ENCODE results near the gene MAD2L1. TPM values are rescaled to one million over a fixed set of nuclear protein-coding genes. Genes with fewer than 3 reads are reported as not detected.
A peak's percentile ranks its signal among the peaks of the same experiment; 100 is the strongest.

Gene MAD2L1
- total RNA-seq, 1 donor from 2014 or later: 3.4 TPM

DNA sequence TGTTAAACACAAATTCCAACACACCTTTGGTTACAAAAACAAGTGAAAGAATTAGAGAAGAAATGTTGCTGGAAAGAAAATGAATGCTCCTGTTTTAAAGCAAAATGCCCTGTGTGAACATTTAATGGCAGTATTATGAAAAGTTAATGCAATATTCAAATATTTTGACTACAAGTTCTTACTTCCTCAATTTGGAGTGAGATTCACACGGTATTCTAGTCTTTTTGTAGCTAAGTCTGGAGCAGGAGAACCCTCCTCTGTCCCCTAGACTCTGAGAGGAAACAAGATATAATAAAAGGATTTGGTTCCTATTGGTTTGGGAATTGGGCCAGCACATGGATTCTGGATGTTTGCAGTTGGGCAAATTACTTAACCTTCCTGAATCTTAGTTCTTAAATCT, 12.7 kb downstream of the MAD2L1 start:
- ChIA-PET CTCF (interaction anchor here (1.5 to 3.7 kb wide), 3 partner anchors 425 to 740 kb away, joined by 3 to 11 read pairs (median 4); partner anchors contain the start of gene PDE5A), POLR2A (no interaction called here)
- TF ChIP-seq, protein P1, sequence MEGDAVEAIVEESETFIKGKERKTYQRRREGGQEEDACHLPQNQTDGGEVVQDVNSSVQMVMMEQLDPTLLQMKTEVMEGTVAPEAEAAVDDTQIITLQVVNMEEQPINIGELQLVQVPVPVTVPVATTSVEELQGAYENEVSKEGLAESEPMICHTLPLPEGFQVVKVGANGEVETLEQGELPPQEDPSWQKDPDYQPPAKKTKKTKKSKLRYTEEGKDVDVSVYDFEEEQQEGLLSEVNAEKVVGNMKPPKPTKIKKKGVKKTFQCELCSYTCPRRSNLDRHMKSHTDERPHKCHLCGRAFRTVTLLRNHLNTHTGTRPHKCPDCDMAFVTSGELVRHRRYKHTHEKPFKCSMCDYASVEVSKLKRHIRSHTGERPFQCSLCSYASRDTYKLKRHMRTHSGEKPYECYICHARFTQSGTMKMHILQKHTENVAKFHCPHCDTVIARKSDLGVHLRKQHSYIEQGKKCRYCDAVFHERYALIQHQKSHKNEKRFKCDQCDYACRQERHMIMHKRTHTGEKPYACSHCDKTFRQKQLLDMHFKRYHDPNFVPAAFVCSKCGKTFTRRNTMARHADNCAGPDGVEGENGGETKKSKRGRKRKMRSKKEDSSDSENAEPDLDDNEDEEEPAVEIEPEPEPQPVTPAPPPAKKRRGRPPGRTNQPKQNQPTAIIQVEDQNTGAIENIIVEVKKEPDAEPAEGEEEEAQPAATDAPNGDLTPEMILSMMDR (IDR thresholded peaks at IDR 0.05): no peak
- ATAC-seq (ENCODE audit: low read depth) (no peak), DNase-seq (no peak)
- H3K4me3 Mint-ChIP-seq: no peak overlapping the region
- H3K4me1 Mint-ChIP-seq: peaks cover 19% of the 10 kb centered on the region
- no peak overlapping the region for H3K27ac Mint-ChIP-seq
- H3K36me3 Mint-ChIP-seq (ENCODE audit: low read depth): no peaks in the 10 kb centered on the region
- intact Hi-C loops (cut with micrococcal nuclease): loop anchor here (5.0 kb wide), 2 partner anchors 1012 to 1777 kb away; no protein-coding TSS in a partner anchor
- no peaks in the 10 kb centered on the region for H3K9me3 Mint-ChIP-seq
- no peaks in the 10 kb centered on the region for H3K27me3 Mint-ChIP-seq

DNA sequence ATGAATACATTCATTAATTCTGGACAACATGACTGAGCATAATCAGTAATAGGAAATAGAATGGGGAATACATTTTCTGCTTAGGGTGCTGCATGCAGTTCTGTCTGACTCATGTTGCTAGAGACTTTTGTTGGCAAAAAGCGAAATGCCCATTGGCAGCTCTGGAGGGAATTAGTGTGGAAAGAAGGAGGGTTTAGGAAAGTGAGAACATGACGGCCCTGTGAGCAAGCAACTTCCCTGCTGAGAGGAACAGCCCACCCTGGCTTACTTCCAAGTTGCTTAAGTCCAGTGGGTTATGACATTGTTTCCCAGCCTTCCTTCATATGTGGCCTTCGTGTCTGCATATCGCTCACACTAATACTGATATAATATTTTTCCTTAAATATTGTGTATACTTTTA, 13.8 kb downstream of the MAD2L1 start:
- CTCF ChIA-PET: interaction anchor here (1.5 to 3.7 kb wide), 2 partner anchors 424 to 739 kb away, joined by 4 to 11 read pairs; partner anchors contain the start of gene PDE5A
- POLR2A ChIA-PET: no interaction called here
- Mint-ChIP-seq H3K27me3 (no peaks in the 10 kb centered on the region), H3K27ac (no peak overlapping the region), H3K4me3 (no peak overlapping the region), H3K4me1 (peaks cover 19% of the 10 kb centered on the region), H3K9me3 (no peaks in the 10 kb centered on the region), H3K36me3 (ENCODE audit: low read depth) (no peaks in the 10 kb centered on the region)
- DNase-seq (no peak), ATAC-seq (ENCODE audit: low read depth) (no peak)
- TF ChIP-seq, protein P1 (IDR thresholded peaks at IDR 0.05): no peak
- intact Hi-C loops (cut with micrococcal nuclease): loop anchor here (5.0 kb wide), 2 partner anchors 1011 to 1776 kb away; no protein-coding TSS in a partner anchor

DNA sequence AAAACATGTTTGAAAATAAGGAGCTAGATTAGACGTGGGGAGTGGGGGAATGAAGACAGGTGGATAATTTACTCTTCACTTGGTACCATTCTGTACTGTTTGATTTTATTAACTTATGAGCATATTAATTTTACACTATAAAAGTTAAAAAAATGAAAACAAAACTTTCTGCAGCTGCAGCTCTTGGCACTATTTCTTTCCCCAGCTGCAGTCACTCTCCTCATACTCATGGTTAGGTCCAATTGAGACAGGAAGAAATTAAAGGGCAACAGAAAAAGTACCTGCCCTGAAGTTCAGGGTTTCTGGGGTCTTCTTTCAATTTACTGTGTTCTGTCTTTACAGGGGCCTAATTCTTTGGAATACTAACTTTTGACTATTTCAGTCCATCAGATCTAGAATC, 15.4 kb downstream of the MAD2L1 start:
- Mint-ChIP-seq H3K4me1 (peaks cover 19% of the 10 kb centered on the region), H3K27me3 (no peaks in the 10 kb centered on the region), H3K9me3 (no peaks in the 10 kb centered on the region), H3K4me3 (no peak overlapping the region), H3K36me3 (ENCODE audit: low read depth) (no peaks in the 10 kb centered on the region), H3K27ac (no peak overlapping the region)
- POLR2A ChIA-PET: no interaction called here
- CTCF ChIA-PET: interaction anchor here (0.7 to 2.1 kb wide), 3 partner anchors 10 to 1279 kb away, joined by 3 to 9 read pairs (median 3); partner anchors contain the start of gene PDE5A
- ATAC-seq (ENCODE audit: low read depth) (no peak), DNase-seq (no peak)
- TF ChIP-seq, protein P1 (IDR thresholded peaks at IDR 0.05): no peak
- intact Hi-C loops (cut with micrococcal nuclease): loop anchor here (5.0 kb wide), 2 partner anchors 1009 to 1774 kb away; no protein-coding TSS in a partner anchor

DNA sequence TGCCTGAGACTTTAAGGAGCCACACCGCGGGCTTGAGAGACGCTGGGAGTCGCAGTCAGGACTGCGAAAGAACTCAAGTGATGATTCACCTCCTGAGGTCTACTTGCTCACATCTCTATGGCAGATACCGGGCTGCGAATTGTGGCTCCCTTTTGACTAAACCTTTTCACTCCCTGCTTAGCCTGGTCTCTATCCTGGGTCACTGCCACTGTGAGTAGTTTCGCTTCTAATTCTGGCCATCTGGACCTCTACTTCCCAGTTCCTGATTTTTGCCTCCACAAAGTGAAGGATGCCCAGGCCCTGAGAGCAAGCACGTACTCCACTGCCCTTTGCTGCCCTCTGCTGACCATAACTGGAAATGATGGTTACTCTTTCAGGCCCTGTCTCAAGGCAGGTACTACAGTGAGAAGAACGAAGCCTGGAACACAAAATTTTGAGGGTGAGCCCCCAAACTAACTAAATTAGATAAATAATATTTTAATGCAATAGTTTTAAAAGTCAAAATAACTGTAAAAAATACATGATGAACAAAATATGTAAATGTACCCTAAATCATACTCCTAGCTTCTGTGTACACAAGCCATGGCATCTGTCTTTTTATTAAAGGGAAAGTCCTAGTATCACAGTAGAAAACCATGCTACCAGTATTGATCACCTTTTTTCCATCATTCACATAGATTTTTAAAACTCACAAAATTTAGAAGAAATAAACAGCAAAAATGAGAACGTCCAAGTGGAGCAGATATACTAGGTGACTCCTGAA, 16.7 kb downstream of the MAD2L1 start:
- CTCF ChIA-PET: interaction anchor here (2.1 kb wide), 1 partner anchor 421 kb away, joined by 9 read pairs; the partner anchor contains the start of gene PDE5A
- TF ChIP-seq, protein P1 (IDR thresholded peaks at IDR 0.05): peak; percentile 91
- intact Hi-C loops (cut with micrococcal nuclease): loop anchor here (1.0 to 5.0 kb wide), 7 partner anchors 421 to 1773 kb away; no protein-coding TSS in a partner anchor
- POLR2A ChIA-PET: no interaction called here
- no peaks in the 10 kb centered on the region for H3K9me3 Mint-ChIP-seq
- peak overlapping the region; percentile 59 for H3K4me3 Mint-ChIP-seq
- peak; percentile 30 for DNase-seq
- H3K27ac Mint-ChIP-seq: no peak overlapping the region
- H3K27me3 Mint-ChIP-seq: no peaks in the 10 kb centered on the region
- peak; percentile 93 for ATAC-seq (ENCODE audit: low read depth)
- H3K4me1 Mint-ChIP-seq: peaks cover 12% of the 10 kb centered on the region
- no peaks in the 10 kb centered on the region for H3K36me3 Mint-ChIP-seq (ENCODE audit: low read depth)

DNA sequence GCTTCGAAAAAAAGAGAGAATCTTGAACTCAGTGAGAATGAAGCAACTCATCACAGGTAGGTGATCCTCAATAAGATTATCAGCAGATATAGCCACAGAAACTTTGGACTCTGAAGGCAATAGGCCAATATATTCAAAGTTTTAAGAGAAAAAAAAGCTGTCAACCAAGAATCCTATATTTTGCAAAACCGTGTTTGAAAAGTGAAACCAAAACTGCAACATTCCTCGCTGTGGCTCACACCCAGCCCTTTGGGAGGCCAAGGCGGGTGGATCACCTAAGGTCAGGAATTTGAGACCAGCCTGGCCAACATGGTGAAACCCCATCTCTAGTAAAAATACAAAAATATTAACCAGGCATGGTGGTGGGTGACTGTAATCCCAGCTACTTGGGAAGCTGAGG, 22.8 kb downstream of the MAD2L1 start:
- ChIA-PET POLR2A (no interaction called here), CTCF (no interaction called here)
- no peak overlapping the region for H3K27ac Mint-ChIP-seq
- no peak overlapping the region for H3K4me3 Mint-ChIP-seq
- intact Hi-C loops (cut with micrococcal nuclease): no loop called here
- TF ChIP-seq, protein P1 (IDR thresholded peaks at IDR 0.05): no peak
- peaks cover 7% of the 10 kb centered on the region for H3K9me3 Mint-ChIP-seq
- ATAC-seq (ENCODE audit: low read depth): no peak
- H3K36me3 Mint-ChIP-seq (ENCODE audit: low read depth): no peaks in the 10 kb centered on the region
- H3K4me1 Mint-ChIP-seq: no peaks in the 10 kb centered on the region
- no peaks in the 10 kb centered on the region for H3K27me3 Mint-ChIP-seq
- no peak for DNase-seq

Measured in activated B cell treated with CpG ODN at 0.5 μM for 24 hours (primary cell).